ENCODE data around the gene NLRC3.

NLRC3 gene

GRCh38 chr16:3496386-3496785 is 80.8 kb downstream of the NLRC3 start:
- Histone ChIP-seq H3K27ac (ENCODE audit: extremely low read depth, low read depth, low read length) (no peak overlapping the region), H3K4me3 (ENCODE audit: low read depth, low read length) (no peak overlapping the region), H3K9me3 (ENCODE audit: control insufficient read depth, insufficient read depth, low read depth, low read length) (no peaks in the 10 kb centered on the region), H3K36me3 (ENCODE audit: control insufficient read depth in 2 of 2, insufficient read depth in 1 of 2, low read length in 2 of 2) (no peaks in the 10 kb centered on the region), H3K4me1 (ENCODE audit: control insufficient read depth, insufficient read depth, low read length) (no peaks in the 10 kb centered on the region)
- ChIA-PET CTCF (no interaction called here), POLR2A (no interaction called here)
- no peak for TF ChIP-seq ZBTB26 (tag by site-specific recombination; optimal IDR thresholded peaks at IDR 0.05)
- TF ChIP-seq ZNF391 (tag by site-specific recombination; IDR thresholded peaks at IDR 0.05; ENCODE audit: borderline replicate concordance, low read depth): no peak
- no peak for TF ChIP-seq ZNF26 (tag by site-specific recombination; IDR thresholded peaks at IDR 0.05)
- TF ChIP-seq, protein P1, sequence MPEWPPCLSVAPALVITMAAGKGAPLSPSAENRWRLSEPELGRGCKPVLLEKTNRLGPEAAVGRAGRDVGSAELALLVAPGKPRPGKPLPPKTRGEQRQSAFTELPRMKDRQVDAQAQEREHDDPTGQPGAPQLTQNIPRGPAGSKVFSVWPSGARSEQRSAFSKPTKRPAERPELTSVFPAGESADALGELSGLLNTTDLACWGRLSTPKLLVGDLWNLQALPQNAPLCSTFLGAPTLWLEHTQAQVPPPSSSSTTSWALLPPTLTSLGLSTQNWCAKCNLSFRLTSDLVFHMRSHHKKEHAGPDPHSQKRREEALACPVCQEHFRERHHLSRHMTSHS (tag by site-specific recombination; IDR thresholded peaks at IDR 0.05): no peak
- TF ChIP-seq ZNF585B (tag by site-specific recombination; IDR thresholded peaks at IDR 0.05): no peak
- TF ChIP-seq ZNF23 (tag by site-specific recombination; IDR thresholded peaks at IDR 0.05; ENCODE audit: borderline replicate concordance): no peak
- TF ChIP-seq ZBTB20 (tag by site-specific recombination; IDR thresholded peaks at IDR 0.05): no peak

GRCh38 chr16:3495176-3495575 is 82.0 kb downstream of the NLRC3 start, which contains the start of gene C16orf90:
TSS of gene C16orf90 (minus strand) at chr16:3495489. CDS start at chr16:3495421, 68 bp downstream.
- no peaks in the 10 kb centered on the region for H3K4me1 ChIP-seq (ENCODE audit: control insufficient read depth, insufficient read depth, low read length)
- H3K36me3 ChIP-seq (ENCODE audit: control insufficient read depth in 2 of 2, insufficient read depth in 1 of 2, low read length in 2 of 2): no peaks in the 10 kb centered on the region
- POLR2A ChIA-PET: no interaction called here
- H3K9me3 ChIP-seq (ENCODE audit: control insufficient read depth, insufficient read depth, low read depth, low read length): no peaks in the 10 kb centered on the region
- H3K27ac ChIP-seq (ENCODE audit: extremely low read depth, low read depth, low read length): no peak within 1 kb of the TSS
- H3K4me3 ChIP-seq (ENCODE audit: low read depth, low read length): no peak within 1 kb of the TSS
- CTCF ChIA-PET: no interaction called here
- TF ChIP-seq ZNF140 (tag by site-specific recombination; IDR thresholded peaks at IDR 0.05) (no peak), HOXA7 (CRISPR knock-in tag; IDR thresholded peaks at IDR 0.05; ENCODE audit: borderline replicate concordance) (no peak), ZNF350 (tag by site-specific recombination; IDR thresholded peaks at IDR 0.05) (no peak), SALL2 (tag by site-specific recombination; IDR thresholded peaks at IDR 0.05; ENCODE audit: borderline replicate concordance) (no peak), PRDM10 (tag by site-specific recombination; IDR thresholded peaks at IDR 0.05) (no peak), ZBTB48 (tag by site-specific recombination; IDR thresholded peaks at IDR 0.05) (no peak), HOXD13 (CRISPR knock-in tag; IDR thresholded peaks at IDR 0.05; ENCODE audit: borderline replicate concordance) (no peak), ZNF830 (tag by site-specific recombination; IDR thresholded peaks at IDR 0.05; ENCODE audit: low read depth) (no peak), ZNF354C (tag by site-specific recombination; IDR thresholded peaks at IDR 0.05; ENCODE audit: borderline replicate concordance, low read depth) (no peak), ZNF639 (tag by site-specific recombination; IDR thresholded peaks at IDR 0.05) (no peak), ZBTB17 (tag by site-specific recombination; IDR thresholded peaks at IDR 0.05) (no peak), ZNF423 (tag by site-specific recombination; IDR thresholded peaks at IDR 0.05) (no peak), ZNF157 (tag by site-specific recombination; IDR thresholded peaks at IDR 0.05) (no peak), ZNF155 (tag by site-specific recombination; IDR thresholded peaks at IDR 0.05) (no peak)
- TF ChIP-seq, protein P2, sequence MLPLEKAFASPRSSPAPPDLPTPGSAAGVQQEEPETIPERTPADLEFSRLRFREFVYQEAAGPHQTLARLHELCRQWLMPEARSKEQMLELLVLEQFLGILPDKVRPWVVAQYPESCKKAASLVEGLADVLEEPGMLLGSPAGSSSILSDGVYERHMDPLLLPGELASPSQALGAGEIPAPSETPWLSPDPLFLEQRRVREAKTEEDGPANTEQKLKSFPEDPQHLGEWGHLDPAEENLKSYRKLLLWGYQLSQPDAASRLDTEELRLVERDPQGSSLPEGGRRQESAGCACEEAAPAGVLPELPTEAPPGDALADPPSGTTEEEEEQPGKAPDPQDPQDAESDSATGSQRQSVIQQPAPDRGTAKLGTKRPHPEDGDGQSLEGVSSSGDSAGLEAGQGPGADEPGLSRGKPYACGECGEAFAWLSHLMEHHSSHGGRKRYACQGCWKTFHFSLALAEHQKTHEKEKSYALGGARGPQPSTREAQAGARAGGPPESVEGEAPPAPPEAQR (tag by site-specific recombination; IDR thresholded peaks at IDR 0.05): no peak
- TF ChIP-seq, protein P3, sequence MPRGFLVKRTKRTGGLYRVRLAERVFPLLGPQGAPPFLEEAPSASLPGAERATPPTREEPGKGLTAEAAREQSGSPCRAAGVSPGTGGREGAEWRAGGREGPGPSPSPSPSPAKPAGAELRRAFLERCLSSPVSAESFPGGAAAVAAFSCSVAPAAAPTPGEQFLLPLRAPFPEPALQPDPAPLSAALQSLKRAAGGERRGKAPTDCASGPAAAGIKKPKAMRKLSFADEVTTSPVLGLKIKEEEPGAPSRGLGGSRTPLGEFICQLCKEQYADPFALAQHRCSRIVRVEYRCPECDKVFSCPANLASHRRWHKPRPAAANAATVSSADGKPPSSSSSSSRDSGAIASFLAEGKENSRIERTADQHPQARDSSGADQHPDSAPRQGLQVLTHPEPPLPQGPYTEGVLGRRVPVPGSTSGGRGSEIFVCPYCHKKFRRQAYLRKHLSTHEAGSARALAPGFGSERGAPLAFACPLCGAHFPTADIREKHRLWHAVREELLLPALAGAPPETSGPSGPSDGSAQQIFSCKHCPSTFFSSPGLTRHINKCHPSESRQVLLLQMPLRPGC (tag by site-specific recombination; IDR thresholded peaks at IDR 0.05): no peak
